K562 (cell line): ENCODE measurements around the gene GALE. TPM values are rescaled to one million over a fixed set of nuclear protein-coding genes. Genes with fewer than 3 reads are reported as not detected.

Source experiments
- ATF1 ChIP-seq, 2 experiments: fragments of 450-650 bp in 1 of 2; IDR thresholded peaks; 2 replicates each; pipeline ENCODE4 v1.6.1; 2016; ENCODE audit warnings: missing compliant biosample characterization in 1 of 2, missing genetic modification characterization in 1 of 2
- BHLHE40 ChIP-seq: IDR thresholded peaks from 2 replicates; pipeline ENCODE4 v1.6.1; 2011; ENCODE audit warnings: low read length, improper control_type of control experiment
- EGR1 ChIP-seq: fragments of 450-650 bp; conservative IDR thresholded peaks from 2 replicates; pipeline ENCODE4 v1.6.1; 2017; ENCODE audit warnings: mild to moderate bottlenecking
- FOXK2 ChIP-seq, 2 experiments: fragments of 450-650 bp; IDR thresholded peaks in 1 of 2; conservative IDR thresholded peaks in 1 of 2; 2 replicates each; pipeline ENCODE4 v1.6.1; 2016; ENCODE audit warnings: low read depth in 2 of 2, mild to moderate bottlenecking in 1 of 2
- FOXM1 ChIP-seq, 2 experiments: fragments of 450-650 bp in 1 of 2; sonication (generic) in 1 of 2; formaldehyde crosslinking in 1 of 2; IDR thresholded peaks; 2 replicates each; pipeline versions ENCODE4 v1.6.1 to v1.9.0; 2017 to 2022; ENCODE audit warnings: low read depth in 2 of 2, mild to moderate bottlenecking in 2 of 2, missing genetic modification reagents in 1 of 2, moderate library complexity in 1 of 2
- HDAC1 ChIP-seq, 2 experiments: fragments of 450-650 bp; IDR thresholded peaks; 2 replicates each; pipeline ENCODE4 v1.6.1; 2016 to 2017; ENCODE audit warnings: inconsistent platforms in 1 of 2, mild to moderate bottlenecking in 1 of 2, moderate library complexity in 1 of 2
- MAZ ChIP-seq, 2 experiments: fragments of 450-650 bp in 1 of 2; sonication (generic) in 1 of 2; formaldehyde crosslinking; IDR thresholded peaks in 1 of 2; conservative IDR thresholded peaks in 1 of 2; 2 replicates each; pipeline versions ENCODE4 v1.4.0 to v1.5.0; 2020; ENCODE audit warnings: mild to moderate bottlenecking in 1 of 2, missing genetic modification reagents in 1 of 2
- MTA1 ChIP-seq: fragments of 450-650 bp; IDR thresholded peaks from 2 replicates; pipeline ENCODE4 v1.6.1; 2017; ENCODE audit warnings: borderline replicate concordance
- MTA3 ChIP-seq: fragments of 450-650 bp; formaldehyde crosslinking; IDR thresholded peaks from 2 replicates; pipeline ENCODE4 v1.6.1; 2017; ENCODE audit warnings: mild to moderate bottlenecking, borderline replicate concordance
- MXI1 ChIP-seq: IDR thresholded peaks from 2 replicates; pipeline ENCODE4 v1.6.1; 2011; ENCODE audit warnings: low read depth, mild to moderate bottlenecking, improper control_type of control experiment, low read length
- RB1 ChIP-seq: fragments of 450-650 bp; IDR thresholded peaks from 2 replicates; pipeline ENCODE4 v1.6.1; 2017; ENCODE audit warnings: low read depth, mild to moderate bottlenecking
- SIN3A ChIP-seq, 2 experiments: fragments of 150-350 bp in 1 of 2; IDR thresholded peaks; 2 replicates each; pipeline ENCODE4 v1.6.1; 2011 to 2016; ENCODE audit warnings: borderline replicate concordance in 2 of 2, low read depth in 2 of 2, low read length in 2 of 2, mild to moderate bottlenecking in 2 of 2, moderate library complexity in 2 of 2; ENCODE audit not compliant: control insufficient read depth in 1 of 2
- SMAD1 ChIP-seq: fragments of 150-350 bp; IDR thresholded peaks from 2 replicates; pipeline ENCODE4 v1.6.1; 2014; ENCODE audit warnings: low read length, low read depth; ENCODE audit not compliant: partially characterized antibody
- ZBTB7A ChIP-seq: IDR thresholded peaks from 2 replicates; pipeline ENCODE4 v1.6.1; 2011; ENCODE audit warnings: low read depth, mild to moderate bottlenecking, low read length, moderate library complexity, borderline replicate concordance; ENCODE audit not compliant: control insufficient read depth
- ZFP30 ChIP-seq: fragments of 250-450 bp; sonication (Bioruptor Pico); IDR thresholded peaks from 2 replicates; pipeline ENCODE4 v1.8.0; 2022; ENCODE audit warnings: moderate library complexity, mild to moderate bottlenecking, inconsistent platforms, borderline replicate concordance
- ZNF224 ChIP-seq: sonication (generic); formaldehyde crosslinking; IDR thresholded peaks from 2 replicates; pipeline ENCODE4 v1.8.0; 2022; ENCODE audit warnings: mild to moderate bottlenecking, missing genetic modification reagents
- polyA plus RNA-seq, 8 experiments: library from polyadenylated mRNA; depleted of rRNA in 4 of 8; stranded (reverse) in 5 of 8; unstranded in 3 of 8; fragments of >200 nt; fragmentation: Nextera tagmentation in 2 of 8; fragmentation: Illumina TruSeq in 1 of 8; extraction: Ambion mirVana in 2 of 8; extraction: Trizol in 1 of 8; gene quantifications; 2 replicates each; pipeline versions ENCODE4 v1.2.1 to v1.2.3, GENCODE V29; 2011 to 2014; ENCODE audit warnings: inconsistent platforms in 1 of 8, missing spikeins in 1 of 8
- total RNA-seq, 7 experiments: library from RNA; depleted of rRNA in 6 of 7; stranded (reverse); fragments of >200 nt in 6 of 7; fragmentation: Illumina TruSeq in 2 of 7; extraction: Trizol in 2 of 7; gene quantifications; 2 replicates each; pipeline versions ENCODE4 v1.2.1 to v1.2.3, GENCODE V29; 2011 to 2021; ENCODE audit warnings: low replicate concordance in 1 of 7
- TF ChIP-seq, protein P1 (sequence below), 2 experiments: fragments of 450-650 bp; conservative IDR thresholded peaks; 2 replicates each; pipeline ENCODE4 v1.6.1; 2017; ENCODE audit warnings: mild to moderate bottlenecking in 2 of 2, moderate library complexity in 2 of 2
- TF ChIP-seq, protein P2 (sequence below): sonication (generic); IDR thresholded peaks from 2 replicates; pipeline ENCODE4 v1.6.1; 2016
- TF ChIP-seq, protein P3 (sequence below), 2 experiments: fragments of 450-650 bp; IDR thresholded peaks; 2 replicates each; pipeline ENCODE4 v1.6.1; 2016
- TF ChIP-seq, protein P4 (sequence below): sonication (generic); formaldehyde crosslinking; IDR thresholded peaks from 2 replicates; pipeline ENCODE4 v1.9.0; 2022; ENCODE audit warnings: mild to moderate bottlenecking, missing genetic modification reagents
- TF ChIP-seq, protein P5 (sequence below): fragments of 450-650 bp; IDR thresholded peaks from one replicate; pipeline ENCODE4 v1.6.1; 2018; ENCODE audit warnings: mild to moderate bottlenecking, moderate library complexity; ENCODE audit not compliant: partially characterized antibody

The GALE gene
- total and polyA plus RNA-seq, 9 of the 15 experiments (the other 6 are each of a cell fraction or from before 2014, with no cell fraction given): 8.4 to 139 (median 88.3) TPM

DNA sequence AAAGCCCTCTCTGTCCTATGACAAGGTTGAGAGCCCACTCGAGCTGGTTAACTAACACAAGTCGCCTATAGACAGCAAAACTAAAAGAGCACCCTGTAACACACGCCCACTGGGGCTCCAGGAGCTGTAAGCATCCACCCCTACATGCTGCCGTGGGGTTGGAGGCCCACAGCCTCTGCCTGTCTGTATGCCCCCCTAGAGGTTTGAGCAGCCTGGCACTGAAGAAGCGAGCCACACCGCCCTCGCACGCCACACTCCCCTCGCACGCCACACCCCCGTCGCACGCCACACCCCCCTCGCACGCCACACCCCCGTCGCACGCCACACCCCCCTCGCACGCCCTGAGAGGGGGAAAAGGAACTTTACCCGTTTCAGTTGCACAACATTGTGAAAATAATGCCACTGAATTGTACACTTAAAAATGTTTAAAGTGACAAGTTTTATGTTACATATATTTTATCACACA, 37.9 kb upstream of the GALE start (continued):
- TF ChIP-seq, protein P1, sequence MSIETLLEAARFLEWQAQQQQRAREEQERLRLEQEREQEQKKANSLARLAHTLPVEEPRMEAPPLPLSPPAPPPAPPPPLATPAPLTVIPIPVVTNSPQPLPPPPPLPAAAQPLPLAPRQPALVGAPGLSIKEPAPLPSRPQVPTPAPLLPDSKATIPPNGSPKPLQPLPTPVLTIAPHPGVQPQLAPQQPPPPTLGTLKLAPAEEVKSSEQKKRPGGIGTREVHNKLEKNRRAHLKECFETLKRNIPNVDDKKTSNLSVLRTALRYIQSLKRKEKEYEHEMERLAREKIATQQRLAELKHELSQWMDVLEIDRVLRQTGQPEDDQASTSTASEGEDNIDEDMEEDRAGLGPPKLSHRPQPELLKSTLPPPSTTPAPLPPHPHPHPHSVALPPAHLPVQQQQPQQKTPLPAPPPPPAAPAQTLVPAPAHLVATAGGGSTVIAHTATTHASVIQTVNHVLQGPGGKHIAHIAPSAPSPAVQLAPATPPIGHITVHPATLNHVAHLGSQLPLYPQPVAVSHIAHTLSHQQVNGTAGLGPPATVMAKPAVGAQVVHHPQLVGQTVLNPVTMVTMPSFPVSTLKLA (conservative IDR thresholded peaks at IDR 0.05): peak; percentile 73 to 86
- no peak for TF ChIP-seq FOXM1 (IDR thresholded peaks at IDR 0.05; ENCODE audit: low read depth)
- no peak for TF ChIP-seq FOXM1 (CRISPR knock-in tag; IDR thresholded peaks at IDR 0.05; ENCODE audit: low read depth)
- TF ChIP-seq EGR1: peak; percentile 72
- peak in 1 of 2 experiments; percentile 75; a peak in 2 of 4 replicates for TF ChIP-seq HDAC1 (IDR thresholded peaks at IDR 0.05)
- TF ChIP-seq, protein P2, sequence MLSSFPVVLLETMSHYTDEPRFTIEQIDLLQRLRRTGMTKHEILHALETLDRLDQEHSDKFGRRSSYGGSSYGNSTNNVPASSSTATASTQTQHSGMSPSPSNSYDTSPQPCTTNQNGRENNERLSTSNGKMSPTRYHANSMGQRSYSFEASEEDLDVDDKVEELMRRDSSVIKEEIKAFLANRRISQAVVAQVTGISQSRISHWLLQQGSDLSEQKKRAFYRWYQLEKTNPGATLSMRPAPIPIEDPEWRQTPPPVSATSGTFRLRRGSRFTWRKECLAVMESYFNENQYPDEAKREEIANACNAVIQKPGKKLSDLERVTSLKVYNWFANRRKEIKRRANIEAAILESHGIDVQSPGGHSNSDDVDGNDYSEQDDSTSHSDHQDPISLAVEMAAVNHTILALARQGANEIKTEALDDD: 0 out of 2 replicates have a peak, but pooled peaks have one; percentile 14
- TF ChIP-seq ZNF224: no peak
- TF ChIP-seq, protein P3, sequence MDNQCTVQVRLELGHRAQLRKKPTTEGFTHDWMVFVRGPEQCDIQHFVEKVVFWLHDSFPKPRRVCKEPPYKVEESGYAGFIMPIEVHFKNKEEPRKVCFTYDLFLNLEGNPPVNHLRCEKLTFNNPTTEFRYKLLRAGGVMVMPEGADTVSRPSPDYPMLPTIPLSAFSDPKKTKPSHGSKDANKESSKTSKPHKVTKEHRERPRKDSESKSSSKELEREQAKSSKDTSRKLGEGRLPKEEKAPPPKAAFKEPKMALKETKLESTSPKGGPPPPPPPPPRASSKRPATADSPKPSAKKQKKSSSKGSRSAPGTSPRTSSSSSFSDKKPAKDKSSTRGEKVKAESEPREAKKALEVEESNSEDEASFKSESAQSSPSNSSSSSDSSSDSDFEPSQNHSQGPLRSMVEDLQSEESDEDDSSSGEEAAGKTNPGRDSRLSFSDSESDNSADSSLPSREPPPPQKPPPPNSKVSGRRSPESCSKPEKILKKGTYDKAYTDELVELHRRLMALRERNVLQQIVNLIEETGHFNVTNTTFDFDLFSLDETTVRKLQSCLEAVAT (IDR thresholded peaks at IDR 0.05): no peak
- TF ChIP-seq MXI1: peak; percentile 77; the same call in 1 of the 2 replicates
- peak; percentile 32; the same call in 1 of the 2 replicates for TF ChIP-seq MTA3
- TF ChIP-seq, protein P4, sequence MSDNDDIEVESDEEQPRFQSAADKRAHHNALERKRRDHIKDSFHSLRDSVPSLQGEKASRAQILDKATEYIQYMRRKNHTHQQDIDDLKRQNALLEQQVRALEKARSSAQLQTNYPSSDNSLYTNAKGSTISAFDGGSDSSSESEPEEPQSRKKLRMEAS (CRISPR knock-in tag): peak; percentile 62; the same call in 1 of the 2 replicates
- no peak for TF ChIP-seq SMAD1
- peak; percentile 20; the same call in 1 of the 2 replicates for TF ChIP-seq ZBTB7A
- 0 out of 2 replicates have a peak, but pooled peaks have one; percentile 31 for TF ChIP-seq RB1
- TF ChIP-seq MAZ (CRISPR knock-in tag; conservative IDR thresholded peaks at IDR 0.05 in 1 of 2, IDR thresholded peaks at IDR 0.05 in 1 of 2): peak in 1 of 2 experiments; percentile 43; a peak in 1 of 4 replicates
- TF ChIP-seq BHLHE40: peak; percentile 36; the same call in 1 of the 2 replicates
- peak; percentile 59 to 82; a peak in 3 of 4 replicates for TF ChIP-seq SIN3A (IDR thresholded peaks at IDR 0.05; ENCODE audit: borderline replicate concordance in 2 of 2, control insufficient read depth in 1 of 2, low read depth in 2 of 2, low read length in 2 of 2)
- TF ChIP-seq, protein P5, sequence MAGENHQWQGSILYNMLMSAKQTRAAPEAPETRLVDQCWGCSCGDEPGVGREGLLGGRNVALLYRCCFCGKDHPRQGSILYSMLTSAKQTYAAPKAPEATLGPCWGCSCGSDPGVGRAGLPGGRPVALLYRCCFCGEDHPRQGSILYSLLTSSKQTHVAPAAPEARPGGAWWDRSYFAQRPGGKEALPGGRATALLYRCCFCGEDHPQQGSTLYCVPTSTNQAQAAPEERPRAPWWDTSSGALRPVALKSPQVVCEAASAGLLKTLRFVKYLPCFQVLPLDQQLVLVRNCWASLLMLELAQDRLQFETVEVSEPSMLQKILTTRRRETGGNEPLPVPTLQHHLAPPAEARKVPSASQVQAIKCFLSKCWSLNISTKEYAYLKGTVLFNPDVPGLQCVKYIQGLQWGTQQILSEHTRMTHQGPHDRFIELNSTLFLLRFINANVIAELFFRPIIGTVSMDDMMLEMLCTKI: no peak
- TF ChIP-seq ATF1 (CRISPR knock-in tag; IDR thresholded peaks at IDR 0.05): no peak
- 0 out of 2 replicates have a peak, but pooled peaks have one; percentile 15 for TF ChIP-seq ATF1 (tag; IDR thresholded peaks at IDR 0.05)
- no peak for TF ChIP-seq ZFP30 (CRISPR knock-in tag)
- 0 out of 4 replicates have a peak, but pooled peaks of 1 of the 2 experiments have one; percentile 10 for TF ChIP-seq FOXK2 (conservative IDR thresholded peaks at IDR 0.05 in 1 of 2, IDR thresholded peaks at IDR 0.05 in 1 of 2; ENCODE audit: low read depth in 2 of 2)
- no peak for TF ChIP-seq MTA1
